ENCODE data around the gene SUFU. TPM values are rescaled to one million over a fixed set of nuclear protein-coding genes. Genes with fewer than 3 reads are reported as not detected.

The SUFU gene
- total RNA-seq, 1 donor from 2014 or later = 17.3 TPM

GRCh38 chr10:102647443-102648268 lies 143.9 kb downstream of the SUFU start:
- no peak for DNase-seq (ENCODE audit: low spot score in 2 of 2)
- H3K9me3 ChIP-seq = no peaks in the 10 kb centered on the region
- H3K4me1 ChIP-seq = peaks cover 34 to 54% of the 10 kb centered on the region in 2 donors
- peak overlapping the region; percentile 97 for H3K4me3 ChIP-seq
- peak overlapping the region; percentile 98 for H3K27ac ChIP-seq
- no peak for TF ChIP-seq CTCF (IDR thresholded peaks at IDR 0.05)
- peaks cover 7 to 18% of the 10 kb centered on the region in 2 donors for H3K36me3 ChIP-seq
- intact Hi-C loops (cut with DNase I) = loop anchor here (2.0 to 10.0 kb wide), 4 partner anchors 21 to 1643 kb away; partner anchors contain the start of genes ARL3 and SFXN2
- H3K27me3 ChIP-seq = no peaks in the 10 kb centered on the region

- DNase-seq (ENCODE audit: low spot score in 2 of 2) = no peak
- Histone ChIP-seq H3K27ac (peak overlapping the region; percentile 98), H3K4me1 (peaks cover 34 to 56% of the 10 kb centered on the region in 2 donors), H3K9me3 (no peaks in the 10 kb centered on the region), H3K4me3 (peak overlapping the region; percentile 97), H3K36me3 (peaks cover 11 to 25% of the 10 kb centered on the region in 2 donors), H3K27me3 (no peaks in the 10 kb centered on the region)
- no peak for TF ChIP-seq CTCF (IDR thresholded peaks at IDR 0.05)
- intact Hi-C loops (cut with DNase I) = loop anchor here (10.0 kb wide), 2 partner anchors 136 to 1644 kb away; no protein-coding TSS in a partner anchor
Measured at GRCh38 chr10:102648269-102648888, 144.6 kb downstream of the SUFU start.

GRCh38 chr10:102648889-102649796 lies 145.4 kb downstream of the SUFU start:
- DNase-seq (ENCODE audit: low spot score in 2 of 2) = no peak
- no peak for TF ChIP-seq CTCF (IDR thresholded peaks at IDR 0.05)
- intact Hi-C loops (cut with DNase I) = loop anchor here (10.0 kb wide), 2 partner anchors 136 to 1644 kb away; no protein-coding TSS in a partner anchor
- Histone ChIP-seq H3K27ac (peak overlapping the region; percentile 42 to 63), H3K9me3 (no peaks in the 10 kb centered on the region), H3K4me3 (peak overlapping the region; percentile 97), H3K36me3 (peaks cover 18 to 33% of the 10 kb centered on the region in 2 donors), H3K27me3 (no peaks in the 10 kb centered on the region), H3K4me1 (peaks cover 34 to 56% of the 10 kb centered on the region in 2 donors)

GRCh38 chr10:102649797-102650654 lies 146.3 kb downstream of the SUFU start:
- intact Hi-C loops (cut with DNase I) = loop anchor here (10.0 kb wide), 2 partner anchors 135 to 1645 kb away; no protein-coding TSS in a partner anchor
- Histone ChIP-seq H3K36me3 (peaks cover 26 to 42% of the 10 kb centered on the region in 2 donors), H3K4me3 (peak overlapping the region; percentile 97)

More at GRCh38 chr10:102649797-102650654, 146.3 kb downstream of the SUFU start:
- DNase-seq (ENCODE audit: low spot score in 2 of 2) = no peak
- Histone ChIP-seq H3K27ac (peak overlapping the region; percentile 42 to 63), H3K27me3 (no peaks in the 10 kb centered on the region), H3K4me1 (peaks cover 34 to 56% of the 10 kb centered on the region in 2 donors), H3K9me3 (no peaks in the 10 kb centered on the region)
- TF ChIP-seq CTCF (IDR thresholded peaks at IDR 0.05) = no peak

Data from ascending aorta (tissue), 2 donors.